Suprapubic skin (tissue), 4 donors: ENCODE data around the gene HEBP1. TPM values are rescaled to one million over a fixed set of nuclear protein-coding genes. Genes with fewer than 3 reads are reported as not detected.
"Not testable (repeated sequence)": the region's sequence is repeated elsewhere in the genome, so short reads cannot be mapped to it uniquely, and the experiment has no call there.

Experiments
- DNase-seq, 2 donors: peaks; one replicate each; pipeline ENCODE4 v3.0.0-alpha.2; 2019; ENCODE audit warnings: low spot score in 2 of 2
- H3K27ac ChIP-seq: fragments of 200-600 bp; sonication (generic); one replicate; pipeline ENCODE4 v1.5.1; 2019
- H3K27me3 ChIP-seq: fragments of 200-600 bp; sonication (generic); one replicate; pipeline ENCODE4 v1.5.1; 2019
- H3K36me3 ChIP-seq: fragments of 200-600 bp; sonication (generic); one replicate; pipeline ENCODE4 v1.5.1; 2019
- H3K4me1 ChIP-seq: fragments of 200-600 bp; sonication (generic); one replicate; pipeline ENCODE4 v1.5.1; 2019
- H3K4me3 ChIP-seq: fragments of 200-600 bp; sonication (generic); one replicate; pipeline ENCODE4 v1.5.1; 2019; ENCODE audit warnings: mild to moderate bottlenecking
- H3K9me3 ChIP-seq: fragments of 200-600 bp; sonication (generic); one replicate; pipeline ENCODE4 v1.5.1; 2019
- EP300 ChIP-seq: sonication (generic); formaldehyde crosslinking; IDR thresholded peaks from one replicate; pipeline ENCODE4 v1.6.1; 2017; ENCODE audit warnings: antibody characterized with exemption
- POLR2A ChIP-seq, 2 donors: fragments of 450-650 bp; IDR thresholded peaks; one replicate each; pipeline ENCODE4 v1.6.1; 2017; ENCODE audit warnings: antibody characterized with exemption in 2 of 2, mild to moderate bottlenecking in 2 of 2, moderate library complexity in 2 of 2
- POLR2AphosphoS5 ChIP-seq, 3 donors: sonication (generic); formaldehyde crosslinking; IDR thresholded peaks; one replicate each; pipeline ENCODE4 v1.6.1; 2017; ENCODE audit warnings: antibody characterized with exemption in 3 of 3
- WGBS: methylation state at CpG from one replicate; pipeline ENCODE4 v1.1.5; 2018; 5-methylcytosine and 5-hydroxymethylcytosine counted together
- total RNA-seq, 4 donors: library from RNA; depleted of rRNA; stranded (reverse); fragments of >200 nt; gene quantifications; one replicate each; pipeline ENCODE4 v1.1.0, GENCODE V29; 2016
- TF ChIP-seq, protein P1 (sequence below), 2 donors: fragments of 200-600 bp in 1 of 2; fragments of 450-650 bp in 1 of 2; sonication (generic) in 1 of 2; IDR thresholded peaks; one replicate each; pipeline ENCODE4 v1.5.1; 2016 to 2019; ENCODE audit warnings: antibody characterized with exemption in 2 of 2, mild to moderate bottlenecking in 1 of 2, moderate library complexity in 1 of 2

Gene HEBP1
- total RNA-seq, 4 donors from 2014 or later: 34.2 to 38.7 (median 36.2) TPM

DNA sequence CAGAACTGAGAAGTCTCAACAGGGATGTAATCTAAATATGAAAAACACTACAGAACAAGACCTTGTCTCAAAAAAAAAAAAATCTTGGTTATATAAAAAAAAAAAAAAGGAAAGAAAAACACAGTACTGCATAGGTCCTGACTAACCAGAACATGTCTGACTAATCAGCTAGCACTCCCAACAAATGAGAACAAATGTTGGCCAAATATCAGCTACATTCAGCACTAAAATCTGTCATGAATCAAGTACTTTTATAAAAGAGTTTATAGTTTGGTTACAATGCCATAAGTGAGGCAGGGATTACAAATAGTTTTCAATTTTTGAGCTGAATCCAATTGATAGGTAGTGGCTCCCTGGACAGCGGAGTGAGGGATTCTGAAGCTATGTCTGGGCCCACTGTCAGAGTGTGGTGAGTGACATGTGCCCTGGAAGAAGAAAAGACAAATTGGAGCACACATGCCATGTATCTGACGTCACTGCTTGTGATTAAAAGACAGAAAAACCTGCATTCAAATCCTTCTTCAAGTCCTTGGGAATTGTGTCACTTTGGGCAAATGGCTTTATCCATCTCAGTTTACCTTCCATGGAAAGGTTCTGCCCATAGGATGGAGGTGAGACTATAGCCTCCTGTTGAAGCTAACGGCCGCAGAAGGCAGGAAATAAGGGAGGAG, 38.6 kb upstream of the HEBP1 start:
- WGBS: 62% methylated on average over 4 of the region's 4 CpGs
- no peak for DNase-seq
- Histone ChIP-seq H3K27ac (peak overlapping the region; percentile 36), H3K4me1 (peaks cover 43% of the 10 kb centered on the region), H3K36me3 (no peaks in the 10 kb centered on the region), H3K4me3 (no peak overlapping the region), H3K27me3 (no peaks in the 10 kb centered on the region), H3K9me3 (no peaks in the 10 kb centered on the region)
- TF ChIP-seq, protein P1, sequence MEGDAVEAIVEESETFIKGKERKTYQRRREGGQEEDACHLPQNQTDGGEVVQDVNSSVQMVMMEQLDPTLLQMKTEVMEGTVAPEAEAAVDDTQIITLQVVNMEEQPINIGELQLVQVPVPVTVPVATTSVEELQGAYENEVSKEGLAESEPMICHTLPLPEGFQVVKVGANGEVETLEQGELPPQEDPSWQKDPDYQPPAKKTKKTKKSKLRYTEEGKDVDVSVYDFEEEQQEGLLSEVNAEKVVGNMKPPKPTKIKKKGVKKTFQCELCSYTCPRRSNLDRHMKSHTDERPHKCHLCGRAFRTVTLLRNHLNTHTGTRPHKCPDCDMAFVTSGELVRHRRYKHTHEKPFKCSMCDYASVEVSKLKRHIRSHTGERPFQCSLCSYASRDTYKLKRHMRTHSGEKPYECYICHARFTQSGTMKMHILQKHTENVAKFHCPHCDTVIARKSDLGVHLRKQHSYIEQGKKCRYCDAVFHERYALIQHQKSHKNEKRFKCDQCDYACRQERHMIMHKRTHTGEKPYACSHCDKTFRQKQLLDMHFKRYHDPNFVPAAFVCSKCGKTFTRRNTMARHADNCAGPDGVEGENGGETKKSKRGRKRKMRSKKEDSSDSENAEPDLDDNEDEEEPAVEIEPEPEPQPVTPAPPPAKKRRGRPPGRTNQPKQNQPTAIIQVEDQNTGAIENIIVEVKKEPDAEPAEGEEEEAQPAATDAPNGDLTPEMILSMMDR (IDR thresholded peaks at IDR 0.05): no peak
- TF ChIP-seq POLR2A (IDR thresholded peaks at IDR 0.05) (no peak), EP300 (no peak), POLR2AphosphoS5 (IDR thresholded peaks at IDR 0.05) (no peak)

DNA sequence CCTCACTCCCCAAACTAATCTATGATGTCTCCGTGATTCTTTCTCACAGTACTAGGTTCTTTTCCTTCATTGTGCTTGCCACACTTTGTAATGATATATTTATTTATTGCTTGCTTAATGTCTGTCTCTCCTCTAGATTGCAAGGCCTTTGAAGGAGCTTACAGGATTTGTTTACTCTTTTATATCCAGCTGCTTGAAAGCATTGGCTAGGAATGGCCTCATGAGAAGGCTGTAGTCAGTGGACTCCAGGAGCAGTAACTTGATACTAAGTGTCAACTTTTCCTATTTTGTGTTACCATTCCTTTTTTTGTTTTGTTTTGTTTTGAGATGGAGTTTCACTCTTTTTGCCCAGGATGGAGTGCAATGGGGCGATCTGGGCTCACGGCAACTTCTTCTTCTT, 36.8 kb upstream of the HEBP1 start:
- Histone ChIP-seq H3K27ac (no peak overlapping the region), H3K4me1 (peaks cover 34% of the 10 kb centered on the region), H3K36me3 (no peaks in the 10 kb centered on the region), H3K4me3 (no peak overlapping the region), H3K9me3 (no peaks in the 10 kb centered on the region), H3K27me3 (no peaks in the 10 kb centered on the region)
- TF ChIP-seq POLR2AphosphoS5 (IDR thresholded peaks at IDR 0.05): no peak
- TF ChIP-seq, protein P1 (IDR thresholded peaks at IDR 0.05): no peak
- TF ChIP-seq EP300: no peak
- no peak for TF ChIP-seq POLR2A (IDR thresholded peaks at IDR 0.05)
- no peak for DNase-seq
- over 99% methylated on average over 3 of the region's 3 CpGs for WGBS

DNA sequence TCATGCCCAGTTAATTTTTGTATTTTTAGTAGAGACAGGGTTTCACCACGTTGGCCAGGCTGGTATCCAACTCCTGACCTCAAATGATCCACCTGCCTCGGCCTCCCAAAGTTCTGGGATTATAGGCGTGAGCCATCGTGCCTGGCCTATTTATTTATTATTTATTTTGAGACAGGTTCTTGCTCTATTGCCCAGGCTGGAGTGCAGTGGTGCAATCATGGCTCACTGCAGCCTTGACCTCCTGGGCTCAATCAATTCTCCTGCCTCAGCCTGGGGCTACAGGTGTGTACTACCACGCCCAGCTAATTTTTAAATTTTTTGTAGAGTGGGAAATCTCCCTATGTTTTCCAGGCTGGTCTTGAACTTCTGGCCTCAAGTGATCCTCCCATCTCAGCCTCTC, 35.3 kb upstream of the HEBP1 start:
- WGBS: 89% methylated on average over 5 of the region's 5 CpGs
- not testable (repeated sequence) for H3K27me3 ChIP-seq, H3K36me3 ChIP-seq, H3K4me3 ChIP-seq, H3K9me3 ChIP-seq, DNase-seq, H3K27ac ChIP-seq
- H3K4me1 ChIP-seq: peaks cover 25% of the 10 kb centered on the region

- TF ChIP-seq EP300 (no peak), POLR2A (IDR thresholded peaks at IDR 0.05) (no peak), POLR2AphosphoS5 (IDR thresholded peaks at IDR 0.05) (no peak)
- TF ChIP-seq, protein P1 (IDR thresholded peaks at IDR 0.05): no peak
- no peaks in the 10 kb centered on the region for H3K27me3 ChIP-seq
- H3K4me3 ChIP-seq: no peak overlapping the region
- no peaks in the 10 kb centered on the region for H3K36me3 ChIP-seq
- H3K27ac ChIP-seq: no peak overlapping the region
- WGBS: 85% methylated on average over 5 of the region's 5 CpGs
- H3K9me3 ChIP-seq: no peaks in the 10 kb centered on the region
- H3K4me1 ChIP-seq: peaks cover 6% of the 10 kb centered on the region
- DNase-seq: no peak
Measured at GRCh38 chr12:13033476-13033875, 33.4 kb upstream of the HEBP1 start.

DNA sequence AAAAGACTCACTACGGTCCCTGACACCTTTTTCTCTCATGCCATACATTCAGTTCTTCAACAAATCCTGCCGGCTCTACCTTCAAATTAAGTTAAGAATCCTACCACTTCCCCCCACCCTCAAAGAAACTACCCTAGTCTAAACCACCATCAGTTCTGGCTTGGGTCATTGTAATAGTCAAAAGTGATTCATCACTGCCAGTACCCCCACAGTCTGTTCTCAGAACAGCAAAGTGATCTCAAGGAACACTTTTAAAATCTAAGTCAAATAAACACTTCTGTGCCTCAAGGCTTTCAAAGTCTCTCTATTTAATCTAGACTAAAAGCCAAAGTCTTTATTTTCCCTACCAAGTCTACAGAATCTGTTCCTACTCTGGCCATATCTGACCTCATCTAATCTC, 32.1 kb upstream of the HEBP1 start:
- no peaks in the 10 kb centered on the region for H3K9me3 ChIP-seq
- no peak for DNase-seq
- H3K27me3 ChIP-seq: no peaks in the 10 kb centered on the region
- no peak overlapping the region for H3K4me3 ChIP-seq
- H3K4me1 ChIP-seq: no peaks in the 10 kb centered on the region
- TF ChIP-seq POLR2AphosphoS5 (IDR thresholded peaks at IDR 0.05): no peak
- no peak for TF ChIP-seq EP300
- no peak for TF ChIP-seq POLR2A (IDR thresholded peaks at IDR 0.05)
- TF ChIP-seq, protein P1 (IDR thresholded peaks at IDR 0.05): no peak
- no peak overlapping the region for H3K27ac ChIP-seq
- 92% methylated on average over 2 of the region's 2 CpGs for WGBS
- H3K36me3 ChIP-seq: no peaks in the 10 kb centered on the region
